HCT116 (cell line): ENCODE data around the gene BICD1.

ENCODE experiments used
- CEBPB ChIP-seq: IDR thresholded peaks from 2 replicates; pipeline ENCODE4 v1.6.1; 2012; ENCODE audit warnings: low read depth
- EZH2 ChIP-seq: fragments of 200-600 bp; sonication (generic); IDR thresholded peaks from 2 replicates; pipeline ENCODE4 v1.6.1; 2017; ENCODE audit warnings: antibody characterized with exemption, mixed run types
- EZH2phosphoT487 ChIP-seq: fragments of 200-600 bp; IDR thresholded peaks from 2 replicates; pipeline ENCODE4 v1.6.1; 2018; ENCODE audit warnings: antibody characterized with exemption, borderline replicate concordance
- MAX ChIP-seq: IDR thresholded peaks from 2 replicates; pipeline ENCODE4 v1.6.1; 2012
- POLR2A ChIP-seq: IDR thresholded peaks from 2 replicates; pipeline ENCODE4 v1.7.0; 2011; ENCODE audit warnings: borderline replicate concordance; ENCODE audit not compliant: insufficient read depth, insufficient read length; ENCODE audit errors: extremely low read depth
- POLR2AphosphoS5 ChIP-seq: IDR thresholded peaks from 2 replicates; pipeline ENCODE4 v1.6.1; 2011; ENCODE audit warnings: mild to moderate bottlenecking, low read depth, low read length, moderate library complexity
- RAD21 ChIP-seq: IDR thresholded peaks from 2 replicates; pipeline ENCODE4 v1.6.1; 2012; ENCODE audit warnings: low read depth, mild to moderate bottlenecking
- REST ChIP-seq: IDR thresholded peaks from 2 replicates; pipeline ENCODE4 v1.6.1; 2012; ENCODE audit warnings: low read depth
- YY1 ChIP-seq: IDR thresholded peaks from 2 replicates; pipeline ENCODE4 v1.6.1; 2011; ENCODE audit warnings: low read length, low read depth, moderate library complexity, mild to moderate bottlenecking; ENCODE audit not compliant: insufficient replicate concordance; ENCODE audit errors: extremely low read depth
- ZBTB33 ChIP-seq: IDR thresholded peaks from 2 replicates; pipeline ENCODE4 v1.6.1; 2011; ENCODE audit warnings: mild to moderate bottlenecking, low read length, moderate library complexity; ENCODE audit not compliant: insufficient replicate concordance; ENCODE audit errors: extremely low read depth
- TF ChIP-seq, protein P1 (sequence below), 3 experiments: fragments of 200-600 bp in 1 of 3; sonication (generic) in 1 of 3; IDR thresholded peaks in 2 of 3; conservative IDR thresholded peaks in 1 of 3; 2 replicates each; pipeline ENCODE4 v1.5.1; 2012 to 2017; ENCODE audit warnings: low read depth in 2 of 3, low read length in 2 of 3, antibody characterized with exemption in 1 of 3, borderline replicate concordance in 1 of 3, control low read depth in 1 of 3, mild to moderate bottlenecking in 1 of 3, mixed read lengths in 1 of 3, mixed run types in 1 of 3, moderate library complexity in 1 of 3; ENCODE audit not compliant: insufficient read depth in 1 of 3

GRCh38 chr12:32100361-32100760 is 6.3 kb upstream of the BICD1 start:
- TF ChIP-seq, protein P1, sequence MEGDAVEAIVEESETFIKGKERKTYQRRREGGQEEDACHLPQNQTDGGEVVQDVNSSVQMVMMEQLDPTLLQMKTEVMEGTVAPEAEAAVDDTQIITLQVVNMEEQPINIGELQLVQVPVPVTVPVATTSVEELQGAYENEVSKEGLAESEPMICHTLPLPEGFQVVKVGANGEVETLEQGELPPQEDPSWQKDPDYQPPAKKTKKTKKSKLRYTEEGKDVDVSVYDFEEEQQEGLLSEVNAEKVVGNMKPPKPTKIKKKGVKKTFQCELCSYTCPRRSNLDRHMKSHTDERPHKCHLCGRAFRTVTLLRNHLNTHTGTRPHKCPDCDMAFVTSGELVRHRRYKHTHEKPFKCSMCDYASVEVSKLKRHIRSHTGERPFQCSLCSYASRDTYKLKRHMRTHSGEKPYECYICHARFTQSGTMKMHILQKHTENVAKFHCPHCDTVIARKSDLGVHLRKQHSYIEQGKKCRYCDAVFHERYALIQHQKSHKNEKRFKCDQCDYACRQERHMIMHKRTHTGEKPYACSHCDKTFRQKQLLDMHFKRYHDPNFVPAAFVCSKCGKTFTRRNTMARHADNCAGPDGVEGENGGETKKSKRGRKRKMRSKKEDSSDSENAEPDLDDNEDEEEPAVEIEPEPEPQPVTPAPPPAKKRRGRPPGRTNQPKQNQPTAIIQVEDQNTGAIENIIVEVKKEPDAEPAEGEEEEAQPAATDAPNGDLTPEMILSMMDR (IDR thresholded peaks at IDR 0.05 in 2 of 3, conservative IDR thresholded peaks at IDR 0.05 in 1 of 3; ENCODE audit: borderline replicate concordance in 1 of 3, insufficient read depth in 1 of 3, low read depth in 2 of 3, low read length in 2 of 3), result no peak
- no peak for TF ChIP-seq CEBPB
- no peak for TF ChIP-seq POLR2AphosphoS5
- TF ChIP-seq EZH2, result no peak
- TF ChIP-seq EZH2phosphoT487, result no peak
- no peak for TF ChIP-seq RAD21
- no peak for TF ChIP-seq POLR2A
- no peak for TF ChIP-seq ZBTB33
- no peak for TF ChIP-seq MAX
- TF ChIP-seq YY1, result no peak
- no peak for TF ChIP-seq REST
